GM08714 (cell line): ENCODE measurements around the gene OPRD1.
"Not testable (repeated sequence)": the region's sequence is repeated elsewhere in the genome, so short reads cannot be mapped to it uniquely, and the experiment has no call there.

Source experiments
- H3K4me3 ChIP-seq: fragments of 200-500 bp; sonication (Bioruptor generic); 2 replicates; pipeline ENCODE4 v1.5.1; 2014; ENCODE audit warnings: mild to moderate bottlenecking, low read length, inconsistent platforms
- ZNF274 ChIP-seq: IDR thresholded peaks from 2 replicates; pipeline ENCODE4 v1.6.1; 2012; ENCODE audit warnings: mild to moderate bottlenecking, low read depth, low read length

The OPRD1 gene

GRCh38 chr1:28813931-28814465, 2.0 kb downstream of the OPRD1 start:
- H3K4me3 ChIP-seq: no peak overlapping the region
- no peak for TF ChIP-seq ZNF274

- H3K4me3 ChIP-seq: no peak overlapping the region
- no peak for TF ChIP-seq ZNF274
Measured at GRCh38 chr1:28815533-28816185, 3.7 kb downstream of the OPRD1 start.

- TF ChIP-seq ZNF274: no peak
- H3K4me3 ChIP-seq: no peak overlapping the region
Measured at GRCh38 chr1:28817133-28817532, 5.2 kb downstream of the OPRD1 start.

DNA sequence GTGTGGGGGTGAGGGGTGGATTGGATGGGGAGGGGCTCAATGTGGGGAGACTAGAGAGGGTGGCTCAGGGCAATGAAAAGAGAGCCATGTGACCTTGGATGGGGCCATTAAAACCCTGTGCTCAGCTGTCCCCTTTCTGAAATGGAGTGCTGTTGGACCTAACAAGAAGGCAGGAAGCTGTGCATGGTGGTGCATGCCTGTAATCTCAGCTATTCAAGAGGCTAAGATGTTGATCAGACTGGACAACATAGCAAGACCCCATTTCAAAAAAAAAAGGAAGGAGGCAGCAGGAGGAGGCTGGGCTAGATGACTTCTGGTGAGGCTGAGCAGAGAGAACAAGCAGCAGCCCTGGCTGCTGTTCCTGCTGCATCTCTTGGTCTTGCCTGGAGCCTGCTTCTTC, 7.0 kb downstream of the OPRD1 start:
- no peak overlapping the region for H3K4me3 ChIP-seq
- no peak for TF ChIP-seq ZNF274

DNA sequence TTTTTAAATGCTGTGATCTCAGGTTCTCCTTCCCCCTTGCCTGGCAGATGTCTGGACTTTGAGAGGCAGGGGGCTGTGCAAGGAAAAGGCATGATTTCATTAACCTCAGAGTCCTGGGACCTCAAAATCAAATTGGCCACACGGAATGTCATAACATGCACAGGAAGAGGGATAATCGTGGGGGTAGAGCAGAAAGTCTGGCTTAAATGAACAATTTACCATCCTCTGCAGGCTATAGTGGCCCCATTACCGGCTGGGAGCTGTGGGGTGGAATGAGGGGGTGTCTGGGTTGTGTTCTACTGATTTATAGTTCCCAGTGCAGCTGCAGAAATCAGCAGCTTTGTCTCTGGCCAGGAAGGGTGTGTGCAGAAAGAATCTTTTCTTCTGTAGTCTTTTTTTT, 10.8 kb downstream of the OPRD1 start:
- H3K4me3 ChIP-seq: no peak overlapping the region
- no peak for TF ChIP-seq ZNF274

- not testable (repeated sequence) for H3K4me3 ChIP-seq
Measured at GRCh38 chr1:28824061-28824460, 12.1 kb downstream of the OPRD1 start.

DNA sequence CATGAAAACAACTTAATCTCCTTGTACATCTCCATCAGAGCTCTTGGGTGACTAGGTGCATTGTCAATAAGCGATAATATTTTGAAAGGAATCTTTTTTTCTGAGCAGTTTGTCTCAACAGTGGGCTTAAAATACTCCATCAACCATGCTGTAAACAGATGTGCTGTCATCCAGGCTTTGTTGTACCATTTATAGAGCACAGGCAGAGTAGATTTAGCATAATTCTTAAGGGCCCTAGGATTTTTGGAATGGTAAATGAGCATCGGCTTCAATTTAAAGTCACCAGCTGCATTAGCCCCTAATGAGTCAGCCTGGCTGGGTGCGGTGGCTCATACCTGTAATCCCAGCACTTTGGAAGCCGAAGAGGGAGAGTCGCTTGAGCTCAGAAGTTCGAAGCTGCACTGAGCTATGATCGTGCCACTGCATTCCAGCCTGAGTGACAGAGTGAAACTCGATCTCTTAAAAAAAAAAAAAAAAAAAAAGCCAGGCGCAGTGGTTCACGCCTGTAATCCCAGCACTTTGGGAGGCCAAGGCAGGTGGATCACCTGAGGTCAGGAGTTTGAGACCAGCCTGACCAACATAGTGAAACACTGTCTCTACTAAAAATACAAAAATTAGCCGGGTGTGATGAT, 16.4 kb downstream of the OPRD1 start:
- not testable (repeated sequence) for H3K4me3 ChIP-seq

GRCh38 chr1:28830814-28831213, 18.8 kb downstream of the OPRD1 start:
- TF ChIP-seq ZNF274: no peak
- no peak overlapping the region for H3K4me3 ChIP-seq

- no peak for TF ChIP-seq ZNF274
- no peak overlapping the region for H3K4me3 ChIP-seq
Measured at GRCh38 chr1:28832966-28833365, 21.0 kb downstream of the OPRD1 start.

DNA sequence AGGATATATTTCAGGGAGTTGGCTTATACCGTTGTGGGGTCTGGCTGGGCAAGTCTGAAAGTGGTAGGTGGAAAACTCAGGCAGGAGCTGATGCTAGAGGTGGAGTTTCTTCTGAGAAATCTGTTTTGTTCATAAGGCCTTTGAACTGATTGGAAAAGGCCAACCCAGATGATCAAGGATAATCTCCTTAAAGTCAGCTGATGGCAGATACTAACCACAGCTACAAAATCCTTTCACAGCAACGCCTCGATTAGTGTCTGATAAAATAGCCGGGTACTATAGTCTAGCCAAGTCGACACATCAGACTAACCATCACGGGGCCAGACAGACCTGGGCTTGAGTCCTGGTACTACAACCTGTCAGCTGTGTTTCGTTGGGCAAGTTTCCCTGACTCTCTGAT, 21.4 kb downstream of the OPRD1 start:
- no peak for TF ChIP-seq ZNF274
- no peak overlapping the region for H3K4me3 ChIP-seq

- no peak for TF ChIP-seq ZNF274
- no peak overlapping the region for H3K4me3 ChIP-seq
Measured at GRCh38 chr1:28835237-28835650, 23.3 kb downstream of the OPRD1 start.

GRCh38 chr1:28836421-28836956, 24.5 kb downstream of the OPRD1 start:
- no peak for TF ChIP-seq ZNF274
- H3K4me3 ChIP-seq: no peak overlapping the region

DNA sequence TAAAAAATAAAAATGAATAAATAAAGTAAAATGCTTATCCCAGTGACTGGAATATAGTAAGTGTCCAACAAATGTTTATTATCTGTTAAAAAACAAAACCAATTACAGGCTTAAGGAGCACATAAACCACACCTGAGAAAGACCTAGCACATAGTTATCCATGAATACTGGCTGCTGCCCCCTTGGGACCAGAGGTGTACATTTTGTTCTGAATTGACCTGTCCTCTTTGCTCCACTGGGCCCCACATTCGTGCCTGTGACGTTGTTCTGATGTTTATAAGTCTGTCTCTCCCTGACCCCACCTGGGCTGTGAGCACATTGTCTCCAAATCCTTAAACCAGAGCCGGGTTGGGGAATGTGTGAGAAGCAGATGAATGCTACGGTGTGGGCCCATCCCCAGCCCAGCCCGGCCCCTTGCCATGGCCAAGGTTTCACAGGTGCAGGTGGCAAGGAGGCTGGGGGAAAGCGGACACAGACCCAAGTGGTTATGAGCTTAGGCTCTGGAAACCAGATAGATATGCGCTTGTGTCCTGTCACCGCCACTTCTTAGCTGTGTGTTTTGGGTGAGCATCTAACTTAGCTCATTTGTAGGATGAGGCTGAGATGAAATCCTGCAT, 29.1 kb downstream of the OPRD1 start:
- H3K4me3 ChIP-seq: no peak overlapping the region
- TF ChIP-seq ZNF274: no peak

DNA sequence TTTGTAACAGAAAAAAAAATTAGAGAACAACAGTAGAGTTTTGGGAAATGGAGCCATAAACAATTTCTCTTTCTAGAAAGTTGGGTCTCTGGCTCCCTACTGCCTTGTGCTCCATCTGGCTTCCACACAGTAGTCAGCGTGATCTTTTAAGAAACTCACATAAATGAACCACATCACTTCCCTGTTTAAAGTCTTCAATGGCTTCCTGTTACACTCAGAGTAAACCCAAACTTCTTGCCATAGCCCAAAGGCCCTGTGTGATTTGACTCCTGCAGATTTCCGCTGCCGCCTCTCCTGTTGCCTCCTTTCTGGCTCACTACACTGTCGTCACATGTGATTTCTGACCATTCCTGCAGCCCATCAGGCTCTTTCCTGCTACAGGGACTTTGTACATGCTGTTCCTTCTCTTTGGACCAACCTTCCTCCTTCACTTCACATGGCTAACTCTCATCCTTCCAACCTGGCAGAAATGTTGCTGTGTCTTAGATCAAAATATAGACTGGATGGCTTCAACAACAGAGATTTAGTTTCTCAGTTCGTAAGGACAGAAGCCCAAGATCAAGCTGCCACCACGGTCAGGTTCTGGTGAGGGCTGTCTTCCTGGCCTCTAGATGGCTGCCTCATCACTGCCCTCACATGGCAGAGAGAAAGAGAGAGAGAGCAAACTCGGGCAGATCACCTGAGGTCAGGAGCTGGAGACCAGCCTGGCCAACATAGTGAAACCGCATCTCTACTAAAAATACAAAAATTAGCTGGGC, 34.0 kb downstream of the OPRD1 start:
- no peak overlapping the region for H3K4me3 ChIP-seq
- TF ChIP-seq ZNF274: no peak

DNA sequence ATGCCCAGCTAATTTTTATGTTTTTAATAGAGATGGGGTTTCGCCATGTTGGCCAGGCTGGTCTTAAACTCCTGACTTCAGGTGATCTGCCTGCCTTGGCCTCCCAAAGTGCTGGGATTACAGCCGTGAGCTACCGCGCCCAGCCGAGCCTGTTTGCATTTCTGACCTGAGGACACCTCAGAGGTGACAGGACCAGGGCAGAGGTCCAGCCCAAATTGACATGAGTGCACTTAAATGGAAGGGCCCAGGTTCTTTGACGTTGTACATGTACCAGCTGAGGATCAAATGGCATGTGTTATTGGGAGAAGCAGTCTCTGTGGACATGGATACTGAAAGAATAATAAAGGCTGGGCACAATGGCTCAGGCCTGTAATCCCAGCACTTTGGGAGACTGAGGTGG, 35.2 kb downstream of the OPRD1 start:
- H3K4me3 ChIP-seq: not testable (repeated sequence)
